T-cell (primary cell): ENCODE results near the gene ZCWPW2. TPM values are rescaled to one million over a fixed set of nuclear protein-coding genes. Genes with fewer than 3 reads are reported as not detected.

Experiments used
- ATAC-seq, 4 experiments: fragments of 200-7000 bp in 3 of 4; fragments of 150-1000 bp in 1 of 4; cut with Tn5 transposase; replicated peaks in 1 of 4; 1 replicate in 3 of 4; 2 replicates in 1 of 4; pipeline ENCODE4 v1.10.0; 2021; ENCODE audit warnings: moderate library complexity in 3 of 4, mild to moderate bottlenecking in 2 of 4, moderate number of reproducible peaks in 1 of 4
- CTCF ChIA-PET, 2 donors: fragments of 300-600 bp; sonication (Branson Sonifier 250); formaldehyde crosslinking; loops; one replicate each; lab custom pipeline; 2022; ENCODE audit warnings: antibody characterized with exemption in 2 of 2; lab: Charles Lee
- POLR2A ChIA-PET, 2 donors: fragments of 300-600 bp; sonication (Branson Sonifier 250); formaldehyde crosslinking; loops; one replicate each; lab custom pipeline; 2022; ENCODE audit warnings: antibody characterized with exemption in 2 of 2; lab: Charles Lee
- DNase-seq, 35 experiments: peaks; one replicate each; pipeline versions ENCODE4 v3.0.0 to v3.0.0-alpha.2; 2013 to 2023
- H3K27ac ChIP-seq: one replicate; pipeline ENCODE4 v1.5.1; 2013; ENCODE audit warnings: low read length
- H3K27me3 ChIP-seq, 2 experiments: replicated peaks in 1 of 2; 1 replicate in 1 of 2; 2 replicates in 1 of 2; pipeline versions ENCODE4 v1.6.1 to v1.7.0; 2013; ENCODE audit warnings: low read length in 1 of 2, mixed read lengths in 1 of 2; ENCODE audit not compliant: control insufficient read depth in 2 of 2, insufficient read depth in 2 of 2; ENCODE audit errors: extremely low read depth in 1 of 2
- H3K36me3 ChIP-seq, 2 donors: 1 replicate in 1 of 2; 2 replicates in 1 of 2; pipeline versions ENCODE4 v1.6.1 to v1.7.0; 2013; ENCODE audit warnings: low read length in 1 of 2; ENCODE audit not compliant: control insufficient read depth in 2 of 2, insufficient read depth in 1 of 2; ENCODE audit errors: extremely low read depth in 1 of 2
- H3K4me1 ChIP-seq, 2 experiments: 1 replicate in 1 of 2; 2 replicates in 1 of 2; pipeline versions ENCODE4 v1.6.1 to v1.7.0; 2013; ENCODE audit warnings: low read length in 2 of 2, mixed read lengths in 1 of 2; ENCODE audit not compliant: insufficient read depth in 2 of 2, control insufficient read depth in 1 of 2; ENCODE audit errors: extremely low read depth in 1 of 2
- H3K4me3 ChIP-seq, 2 donors: 1 replicate in 1 of 2; 2 replicates in 1 of 2; pipeline versions ENCODE4 v1.5.1 to v1.7.0; 2013; ENCODE audit warnings: mild to moderate bottlenecking in 2 of 2, low read length in 1 of 2, moderate library complexity in 1 of 2; ENCODE audit not compliant: control insufficient read depth in 1 of 2; ENCODE audit errors: extremely low read depth in 1 of 2
- H3K9me3 ChIP-seq: 2 replicates; pipeline ENCODE4 v1.7.0; 2013
- H3K27ac Mint-ChIP-seq, 2 donors: one replicate each; pipeline ENCODE4 v1.8.0; 2020 to 2021; ENCODE audit warnings: mild to moderate bottlenecking in 2 of 2, mixed read lengths in 2 of 2
- H3K27me3 Mint-ChIP-seq, 2 donors: one replicate each; pipeline ENCODE4 v1.8.0; 2021 to 2022; ENCODE audit warnings: mixed read lengths in 2 of 2
- H3K36me3 Mint-ChIP-seq: one replicate; pipeline ENCODE4 v1.8.0; 2021; ENCODE audit warnings: mixed read lengths
- H3K4me1 Mint-ChIP-seq, 3 donors: one replicate each; pipeline ENCODE4 v1.8.0; 2020 to 2022; ENCODE audit warnings: mixed read lengths in 3 of 3, mild to moderate bottlenecking in 1 of 3
- H3K4me3 Mint-ChIP-seq, 3 donors: one replicate each; pipeline ENCODE4 v1.8.0; 2020 to 2022; ENCODE audit warnings: mild to moderate bottlenecking in 3 of 3, mixed read lengths in 3 of 3, moderate library complexity in 3 of 3
- H3K9me3 Mint-ChIP-seq, 3 donors: one replicate each; pipeline ENCODE4 v1.8.0; 2020 to 2022; ENCODE audit warnings: mixed read lengths in 3 of 3
- WGBS: methylation state at CpG from one replicate; pipeline ENCODE4 v1.1.5; 2013; ENCODE audit warnings: missing lambda C conversion rate; ENCODE audit not compliant: insufficient coverage; 5-methylcytosine and 5-hydroxymethylcytosine counted together
- total RNA-seq, 35 experiments: library from RNA in 6 of 35; stranded (reverse) in 6 of 35; fragments of 120-200 nt in 1 of 35; gene quantifications; one replicate each; pipeline versions ENCODE4 v1.2.1 to v1.2.4 and lab custom pipeline; 2013 to 2026

The ZCWPW2 gene
- total RNA-seq (under 1 TPM in 4 of 5 donors, not detected in 1; 0.23 to 0.79 (median 0.50) TPM), total RNA-seq (lab: John Stamatoyannopoulos, UW) (0.11 to 4.3 (median 1.8) reads per million in 29 experiments)
- total RNA-seq (2013): 0.37 TPM

- Mint-ChIP-seq H3K36me3 (peaks cover 18% of the 10 kb centered on the region), H3K4me1 (peaks cover 47 to 65% (median 55%) of the 10 kb centered on the region in 3 donors), H3K27me3 (no peaks in the 10 kb centered on the region), H3K9me3 (peaks cover 0 to 10% (median 6%) of the 10 kb centered on the region in 3 donors), H3K4me3 (peak within 1 kb of the TSS; percentile 88 to 99 (median 96)), H3K27ac (peak within 1 kb of the TSS; percentile 95 to 99)
- Histone ChIP-seq H3K27me3 (no peaks in the 10 kb centered on the region), H3K4me1 (peaks cover 12 to 26% of the 10 kb centered on the region in 2 experiments), H3K36me3 (peaks cover 0 to 4% of the 10 kb centered on the region in 2 donors), H3K9me3 (peaks cover 4% of the 10 kb centered on the region), H3K27ac (peak within 1 kb of the TSS; percentile 94), H3K4me3 (peak within 1 kb of the TSS; percentile 92 to 95)
- peak; percentile 89 to 97 (median 92) for ATAC-seq
- peak; percentile 81 to 95 (median 88) for DNase-seq
- CTCF ChIA-PET: interaction anchor here (0.6 to 2.2 kb wide), 11 partner anchors 12 to 668 kb away, joined by 3 to 19 read pairs (median 4); no protein-coding TSS in a partner anchor
- WGBS: under 1% methylated on average over 80 of the region's 83 CpGs
- POLR2A ChIA-PET: interaction anchor here in 1 of 2 donors (0.5 to 1.7 kb wide), 9 partner anchors 9 to 977 kb away, joined by 3 to 20 read pairs (median 4); no protein-coding TSS in a partner anchor
These were observed at the start of gene ZCWPW2, which contains the start of gene AZI2 for GRCh38 chr3:28348629-28349468. ZCWPW2 (plus strand) TSS chr3:28348721; CDS start chr3:28413069, 64,348 bp downstream. AZI2 (minus strand) TSS chr3:28348824; CDS start chr3:28340617, 8,207 bp downstream.

- H3K27me3 Mint-ChIP-seq: no peaks in the 10 kb centered on the region
- Histone ChIP-seq H3K9me3 (no peaks in the 10 kb centered on the region), H3K4me1 (peaks cover 0 to 2% of the 10 kb centered on the region in 2 experiments), H3K27me3 (no peaks in the 10 kb centered on the region), H3K36me3 (peaks cover 0 to 7% of the 10 kb centered on the region in 2 donors), H3K27ac (no peak overlapping the region), H3K4me3 (no peak overlapping the region)
- CTCF ChIA-PET: no interaction called here
- POLR2A ChIA-PET: interaction anchor here in 1 of 2 donors (0.6 to 1.2 kb wide), 3 partner anchors 19 to 567 kb away, joined by 3 to 5 read pairs (median 3); no protein-coding TSS in a partner anchor
- WGBS: no CpG with 5 or more reads among the region's 1 CpG
- no peak overlapping the region for H3K27ac Mint-ChIP-seq
- H3K4me3 Mint-ChIP-seq: no peak overlapping the region
- ATAC-seq: no peak
- H3K36me3 Mint-ChIP-seq: peaks cover 18% of the 10 kb centered on the region
- no peaks in the 10 kb centered on the region for H3K9me3 Mint-ChIP-seq
- no peak for DNase-seq
- H3K4me1 Mint-ChIP-seq: peaks cover 7 to 20% (median 18%) of the 10 kb centered on the region in 3 donors
These were observed 48.8 kb upstream of the ZCWPW2 start for GRCh38 chr3:28299705-28300104.

- POLR2A ChIA-PET: interaction anchor here in 1 of 2 donors (1.2 kb wide), 1 partner anchor 19 kb away, joined by 3 read pairs; no protein-coding TSS in a partner anchor
- Mint-ChIP-seq H3K27me3 (no peaks in the 10 kb centered on the region), H3K27ac (no peak overlapping the region), H3K4me1 (peaks cover 7 to 13% (median 11%) of the 10 kb centered on the region in 3 donors), H3K4me3 (no peak overlapping the region), H3K36me3 (peaks cover 22% of the 10 kb centered on the region), H3K9me3 (no peaks in the 10 kb centered on the region)
- Histone ChIP-seq H3K27ac (no peak overlapping the region), H3K27me3 (no peaks in the 10 kb centered on the region), H3K9me3 (no peaks in the 10 kb centered on the region), H3K36me3 (peaks cover 0 to 7% of the 10 kb centered on the region in 2 donors), H3K4me1 (peaks cover 0 to 2% of the 10 kb centered on the region in 2 experiments), H3K4me3 (no peak overlapping the region)
- no peak for ATAC-seq
- WGBS: no CpG with 5 or more reads among the region's 5 CpGs
- no peak for DNase-seq
- CTCF ChIA-PET: no interaction called here
These were observed 48.1 kb upstream of the ZCWPW2 start for GRCh38 chr3:28300345-28300962.

DNA sequence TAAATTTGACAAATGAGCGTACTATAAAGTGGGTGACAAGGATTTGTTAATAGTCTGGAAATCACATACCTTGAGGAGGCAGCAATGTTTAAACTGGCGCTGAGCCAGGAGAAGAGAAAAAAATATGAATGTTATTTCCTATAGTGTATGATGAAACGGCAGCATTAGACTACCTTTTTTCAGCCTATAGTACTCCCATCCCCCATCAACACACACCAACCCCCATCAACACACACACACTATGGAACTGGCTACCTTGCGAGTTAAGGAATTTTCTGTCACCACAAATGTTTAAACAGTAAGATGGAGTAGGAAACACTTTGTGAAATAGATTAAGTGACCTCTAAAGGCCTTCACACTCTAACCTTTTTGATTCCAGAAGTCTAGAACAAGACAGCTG, 46.8 kb upstream of the ZCWPW2 start:
- ATAC-seq: no peak
- Histone ChIP-seq H3K27me3 (no peaks in the 10 kb centered on the region), H3K4me1 (no peaks in the 10 kb centered on the region), H3K9me3 (no peaks in the 10 kb centered on the region), H3K4me3 (no peak overlapping the region), H3K27ac (no peak overlapping the region), H3K36me3 (peaks cover 0 to 7% of the 10 kb centered on the region in 2 donors)
- DNase-seq: no peak
- no peaks in the 10 kb centered on the region for H3K9me3 Mint-ChIP-seq
- CTCF ChIA-PET: no interaction called here
- no peaks in the 10 kb centered on the region for H3K27me3 Mint-ChIP-seq
- H3K27ac Mint-ChIP-seq: no peak overlapping the region
- H3K4me3 Mint-ChIP-seq: no peak overlapping the region
- peaks cover 7 to 9% (median 8%) of the 10 kb centered on the region in 3 donors for H3K4me1 Mint-ChIP-seq
- POLR2A ChIA-PET: no interaction called here
- no CpG with 5 or more reads among the region's 4 CpGs for WGBS
- H3K36me3 Mint-ChIP-seq: peaks cover 23% of the 10 kb centered on the region

DNA sequence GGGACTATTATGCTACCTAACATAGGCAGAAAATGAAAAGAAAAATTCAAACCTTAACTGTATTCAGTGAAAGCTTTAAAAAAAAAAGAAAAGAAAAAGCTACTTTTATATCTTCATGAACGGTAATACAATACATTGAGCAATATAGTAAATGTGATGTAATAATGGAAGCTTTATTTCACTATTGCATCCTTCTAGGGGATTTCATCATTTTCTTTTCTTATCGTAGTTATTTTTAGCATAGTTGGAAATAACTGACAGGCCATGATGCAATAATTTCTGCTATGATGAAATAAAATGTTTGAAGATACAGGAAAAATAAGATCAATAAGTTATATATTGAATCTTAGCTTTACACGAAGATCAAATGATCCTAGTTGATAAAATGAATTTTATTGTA, 40.3 kb upstream of the ZCWPW2 start:
- ChIA-PET POLR2A (interaction anchor here in 1 of 2 donors (1.0 kb wide), 1 partner anchor 290 kb away, joined by 3 read pairs; no protein-coding TSS in a partner anchor), CTCF (interaction anchor here (0.9 to 1.4 kb wide), 4 partner anchors 9 to 596 kb away, joined by 3 to 5 read pairs (median 4); no protein-coding TSS in a partner anchor)
- no peak overlapping the region for H3K27ac ChIP-seq
- Mint-ChIP-seq H3K27ac (no peak overlapping the region), H3K9me3 (no peaks in the 10 kb centered on the region), H3K27me3 (no peaks in the 10 kb centered on the region), H3K4me1 (peaks cover 9 to 20% (median 12%) of the 10 kb centered on the region in 3 donors), H3K4me3 (no peak overlapping the region), H3K36me3 (peaks cover 9% of the 10 kb centered on the region)
- ATAC-seq (no peak), DNase-seq (no peak)
- no peak overlapping the region for H3K4me3 ChIP-seq
- H3K27me3 ChIP-seq: no peaks in the 10 kb centered on the region
- no peaks in the 10 kb centered on the region for H3K4me1 ChIP-seq
- H3K9me3 ChIP-seq: no peaks in the 10 kb centered on the region
- no peaks in the 10 kb centered on the region for H3K36me3 ChIP-seq
- WGBS: no CpG with 5 or more reads among the region's 3 CpGs

GRCh38 chr3:28315711-28316110, 32.8 kb upstream of the ZCWPW2 start:
- ATAC-seq (no peak), DNase-seq (no peak)
- peaks cover 0 to 16% (median 5%) of the 10 kb centered on the region in 3 donors for H3K4me1 Mint-ChIP-seq
- Histone ChIP-seq H3K9me3 (no peaks in the 10 kb centered on the region), H3K4me3 (no peak overlapping the region), H3K27ac (no peak overlapping the region), H3K4me1 (no peaks in the 10 kb centered on the region), H3K27me3 (no peaks in the 10 kb centered on the region), H3K36me3 (peaks cover 4 to 25% of the 10 kb centered on the region in 2 donors)
- no peaks in the 10 kb centered on the region for H3K9me3 Mint-ChIP-seq
- ChIA-PET POLR2A (interaction anchor here in 1 of 2 donors (0.7 kb wide), 1 partner anchor 10 kb away, joined by 3 read pairs; no protein-coding TSS in a partner anchor), CTCF (interaction anchor here in 1 of 2 donors (0.6 kb wide), 1 partner anchor 10 kb away, joined by 6 read pairs; no protein-coding TSS in a partner anchor)
- WGBS: 50% methylated on average over 1 of the region's 1 CpG
- H3K36me3 Mint-ChIP-seq: peaks cover 12% of the 10 kb centered on the region
- H3K27ac Mint-ChIP-seq: no peak overlapping the region
- no peak overlapping the region for H3K4me3 Mint-ChIP-seq
- H3K27me3 Mint-ChIP-seq: no peaks in the 10 kb centered on the region
